Type B pancreatic cell (in vitro differentiated cells): ENCODE measurements around the gene DPYSL4. TPM values are rescaled to one million over a fixed set of nuclear protein-coding genes. Genes with fewer than 3 reads are reported as not detected.

Source experiments
- DNase-seq: peaks from one replicate; pipeline ENCODE4 v3.0.0; 2021; ENCODE audit warnings: mixed read lengths; ENCODE audit not compliant: unreplicated experiment; ENCODE audit errors: extremely low spot score
- H3K27ac Mint-ChIP-seq: 2 replicates; pipeline ENCODE4 v1.8.0; 2021; ENCODE audit warnings: mild to moderate bottlenecking, mixed read lengths
- H3K27me3 Mint-ChIP-seq: 2 replicates; pipeline ENCODE4 v1.8.0; 2021; ENCODE audit warnings: mixed read lengths
- H3K36me3 Mint-ChIP-seq: 2 replicates; pipeline ENCODE4 v1.8.0; 2021; ENCODE audit warnings: mixed read lengths
- H3K4me1 Mint-ChIP-seq: one replicate; pipeline ENCODE4 v1.8.0; 2021; ENCODE audit warnings: mixed read lengths; ENCODE audit not compliant: unreplicated experiment
- H3K4me3 Mint-ChIP-seq: 2 replicates; pipeline ENCODE4 v1.8.0; 2021; ENCODE audit warnings: mild to moderate bottlenecking, mixed read lengths
- H3K9me3 Mint-ChIP-seq: 2 replicates; pipeline ENCODE4 v1.8.0; 2021; ENCODE audit warnings: mixed read lengths
- total RNA-seq: library from RNA; stranded (reverse); gene quantifications from 2 replicates; pipeline ENCODE4 v1.2.1, GENCODE V29; 2021; ENCODE audit warnings: low replicate concordance
- TF ChIP-seq, protein P1 (sequence below): fragments of 200-600 bp; sonication (generic); conservative IDR thresholded peaks from 2 replicates; pipeline ENCODE4 v1.5.0; 2021; ENCODE audit warnings: antibody characterized with exemption, mild to moderate bottlenecking

The DPYSL4 gene
- total RNA-seq, 1 donor from 2014 or later, result 61.9 TPM

DNA sequence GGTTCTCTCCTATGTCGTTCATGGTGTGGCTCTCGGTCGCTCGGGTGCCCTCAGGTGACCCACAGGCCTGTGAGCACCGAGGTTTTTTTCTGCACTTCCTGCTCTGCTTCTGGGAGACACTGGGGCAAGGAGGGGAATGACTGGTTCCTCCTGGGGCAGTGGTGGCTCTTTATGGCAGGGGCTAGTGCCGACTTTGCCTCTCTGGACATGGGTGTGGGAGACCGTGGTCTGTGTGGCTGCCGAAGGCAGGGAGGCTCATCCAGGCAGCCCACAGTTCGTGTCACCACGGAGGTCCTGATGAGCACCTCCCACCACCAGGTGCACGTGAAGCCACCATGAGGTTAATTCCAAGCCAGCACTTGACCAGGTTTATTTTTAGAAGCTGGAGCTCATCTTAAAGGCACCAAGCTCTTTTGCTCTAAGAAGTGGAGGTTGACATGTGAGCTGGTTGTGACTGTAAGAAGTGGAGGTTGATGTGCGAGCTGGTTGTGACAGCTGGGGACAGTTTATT, 24.7 kb upstream of the DPYSL4 start:
- H3K4me1 Mint-ChIP-seq, result peaks cover 7% of the 10 kb centered on the region
- no peak overlapping the region for H3K27ac Mint-ChIP-seq
- H3K4me3 Mint-ChIP-seq, result no peak overlapping the region
- peaks cover 22% of the 10 kb centered on the region for H3K27me3 Mint-ChIP-seq
- H3K36me3 Mint-ChIP-seq, result no peaks in the 10 kb centered on the region
- no peak for DNase-seq
- no peaks in the 10 kb centered on the region for H3K9me3 Mint-ChIP-seq
- TF ChIP-seq, protein P1, sequence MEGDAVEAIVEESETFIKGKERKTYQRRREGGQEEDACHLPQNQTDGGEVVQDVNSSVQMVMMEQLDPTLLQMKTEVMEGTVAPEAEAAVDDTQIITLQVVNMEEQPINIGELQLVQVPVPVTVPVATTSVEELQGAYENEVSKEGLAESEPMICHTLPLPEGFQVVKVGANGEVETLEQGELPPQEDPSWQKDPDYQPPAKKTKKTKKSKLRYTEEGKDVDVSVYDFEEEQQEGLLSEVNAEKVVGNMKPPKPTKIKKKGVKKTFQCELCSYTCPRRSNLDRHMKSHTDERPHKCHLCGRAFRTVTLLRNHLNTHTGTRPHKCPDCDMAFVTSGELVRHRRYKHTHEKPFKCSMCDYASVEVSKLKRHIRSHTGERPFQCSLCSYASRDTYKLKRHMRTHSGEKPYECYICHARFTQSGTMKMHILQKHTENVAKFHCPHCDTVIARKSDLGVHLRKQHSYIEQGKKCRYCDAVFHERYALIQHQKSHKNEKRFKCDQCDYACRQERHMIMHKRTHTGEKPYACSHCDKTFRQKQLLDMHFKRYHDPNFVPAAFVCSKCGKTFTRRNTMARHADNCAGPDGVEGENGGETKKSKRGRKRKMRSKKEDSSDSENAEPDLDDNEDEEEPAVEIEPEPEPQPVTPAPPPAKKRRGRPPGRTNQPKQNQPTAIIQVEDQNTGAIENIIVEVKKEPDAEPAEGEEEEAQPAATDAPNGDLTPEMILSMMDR, result no peak

DNA sequence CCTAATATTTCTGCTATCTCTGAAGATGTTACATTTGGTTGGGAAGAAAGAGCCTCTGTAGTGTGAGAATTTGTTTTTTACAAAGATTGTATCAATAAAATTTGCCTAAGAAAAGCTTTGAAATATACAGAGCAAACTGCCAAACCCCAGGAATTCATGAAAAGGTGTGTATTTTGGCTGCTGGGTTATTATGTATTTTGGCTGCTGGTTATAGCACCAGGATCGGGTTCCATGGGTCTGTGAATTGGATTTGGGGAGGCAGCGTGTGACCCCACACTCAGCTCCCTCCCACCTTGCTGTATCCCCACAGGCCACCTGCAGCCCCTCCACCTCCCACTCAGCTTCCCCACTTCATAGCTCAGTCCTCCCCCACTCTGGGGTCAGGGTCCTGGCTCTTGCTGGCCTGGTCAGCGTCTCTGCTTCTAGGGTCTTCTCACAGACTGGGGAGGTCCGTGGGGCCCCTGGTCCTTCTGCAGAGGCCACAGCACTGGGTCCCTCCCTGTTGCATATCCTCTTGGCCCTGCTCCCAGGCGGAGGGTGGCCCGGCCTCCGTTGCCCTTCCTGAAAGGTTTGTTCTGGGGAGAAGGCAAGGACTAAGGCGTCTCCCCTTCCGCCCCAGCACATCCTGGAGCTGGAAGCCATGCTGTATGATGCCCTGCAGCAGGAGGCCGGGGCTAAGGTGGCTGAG, 24.0 kb upstream of the DPYSL4 start:
- Mint-ChIP-seq H3K27ac (no peak overlapping the region), H3K4me3 (no peak overlapping the region), H3K36me3 (no peaks in the 10 kb centered on the region)

DNA sequence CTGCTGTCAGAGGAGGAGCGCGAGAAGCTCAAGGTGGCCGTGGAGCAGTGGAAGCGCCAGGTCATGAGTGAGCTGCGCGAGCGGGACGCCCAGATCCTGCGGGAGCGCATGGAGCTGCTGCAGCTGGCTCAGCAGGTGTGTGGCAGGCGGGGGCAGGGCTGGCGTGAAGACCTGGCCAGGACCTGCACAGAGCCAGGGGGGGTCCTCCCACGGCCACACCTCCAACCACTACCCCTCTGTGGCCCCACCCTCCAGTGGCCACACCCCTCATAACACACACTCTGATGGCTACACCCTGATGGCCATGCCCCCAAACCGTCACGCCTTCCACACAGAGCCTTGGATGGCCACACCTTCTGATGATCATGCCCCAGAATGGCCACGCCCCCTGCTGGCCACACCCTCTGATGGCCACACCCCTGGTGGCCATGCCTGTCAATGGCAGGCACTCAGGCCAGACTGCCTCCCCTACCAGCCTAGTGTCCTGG, 23.4 kb upstream of the DPYSL4 start:
- Mint-ChIP-seq H3K36me3 (no peaks in the 10 kb centered on the region), H3K27me3 (peaks cover 18% of the 10 kb centered on the region), H3K4me1 (peaks cover 7% of the 10 kb centered on the region), H3K9me3 (no peaks in the 10 kb centered on the region), H3K27ac (no peak overlapping the region), H3K4me3 (no peak overlapping the region)
- DNase-seq, result no peak
- TF ChIP-seq, protein P1, result peak; percentile 49

More for the DNA sequence above, 24.0 kb upstream of the DPYSL4 start:
- no peak for DNase-seq
- H3K27me3 Mint-ChIP-seq, result peaks cover 18% of the 10 kb centered on the region
- TF ChIP-seq, protein P1, result no peak
- H3K4me1 Mint-ChIP-seq, result peaks cover 7% of the 10 kb centered on the region
- H3K9me3 Mint-ChIP-seq, result no peaks in the 10 kb centered on the region

DNA sequence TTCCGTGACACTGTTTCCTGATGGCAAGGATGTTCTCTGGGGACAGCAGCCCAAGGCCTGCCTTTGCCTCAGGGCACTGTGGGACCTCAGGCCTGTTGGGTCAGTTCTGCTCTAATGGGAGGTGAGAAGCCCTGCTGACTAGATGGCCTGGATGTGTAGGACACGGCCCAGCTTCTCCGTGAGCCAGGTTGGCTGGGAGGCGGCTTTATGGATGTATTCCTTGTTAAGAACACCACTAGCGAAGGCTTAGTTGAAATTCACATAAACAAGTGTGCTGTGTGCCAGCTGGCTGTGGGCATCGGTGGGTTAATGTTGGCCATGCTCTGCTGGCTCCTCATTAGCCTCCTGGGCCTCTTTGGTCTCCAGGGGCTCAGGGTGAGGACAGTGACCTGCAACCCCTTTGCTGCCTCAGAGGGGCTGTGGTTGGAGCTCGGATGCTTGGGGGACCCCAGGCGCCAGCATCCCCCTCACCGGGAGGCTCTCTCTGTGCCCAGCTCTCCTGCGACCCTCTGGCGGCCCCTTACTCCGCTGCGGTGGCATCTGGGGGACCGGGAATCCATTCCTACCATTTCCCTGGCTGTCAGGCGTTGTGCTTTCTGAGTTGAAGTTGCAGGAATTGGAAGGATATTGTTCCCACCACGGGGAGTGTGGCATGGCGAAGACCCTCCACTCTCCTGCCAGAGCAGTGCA, 22.8 kb upstream of the DPYSL4 start:
- Mint-ChIP-seq H3K4me1 (peaks cover 7% of the 10 kb centered on the region), H3K27ac (no peak overlapping the region), H3K9me3 (no peaks in the 10 kb centered on the region), H3K36me3 (no peaks in the 10 kb centered on the region), H3K27me3 (peaks cover 18% of the 10 kb centered on the region), H3K4me3 (no peak overlapping the region)
- DNase-seq, result no peak
- TF ChIP-seq, protein P1, result no peak

DNA sequence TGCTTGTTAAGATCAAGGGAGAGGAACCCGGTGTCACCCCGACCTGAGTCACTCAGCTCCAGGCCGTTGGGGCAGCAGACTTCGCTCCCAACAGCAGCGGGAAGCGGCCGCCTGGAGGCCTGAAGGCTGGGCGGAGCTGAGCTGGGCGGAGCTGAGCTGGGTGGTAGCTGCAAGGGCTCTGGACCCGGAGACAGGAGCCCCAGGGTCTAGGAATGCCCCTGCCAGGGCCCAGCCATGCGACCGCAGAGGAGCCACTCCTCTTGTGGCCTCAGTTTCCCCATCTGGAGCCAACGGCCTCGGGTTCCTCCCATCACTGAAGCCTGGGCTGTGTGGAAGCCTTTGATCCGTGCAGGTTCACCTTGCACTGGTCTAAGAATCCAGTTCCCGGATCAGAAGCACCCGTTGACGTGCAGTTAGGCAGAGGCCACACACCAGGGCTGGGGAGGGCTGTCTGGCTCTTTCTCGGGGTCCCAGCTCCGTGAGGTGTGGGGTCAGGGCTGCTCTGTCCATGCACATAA, 21.9 kb upstream of the DPYSL4 start:
- no peak for DNase-seq
- Mint-ChIP-seq H3K27me3 (peaks cover 18% of the 10 kb centered on the region), H3K27ac (no peak overlapping the region), H3K9me3 (no peaks in the 10 kb centered on the region), H3K4me3 (no peak overlapping the region), H3K36me3 (no peaks in the 10 kb centered on the region), H3K4me1 (peaks cover 7% of the 10 kb centered on the region)
- TF ChIP-seq, protein P1, result no peak
